Suppressor macrophage (primary cell): ENCODE results near the gene ZNF516.
A peak's percentile ranks its signal among the peaks of the same experiment; 100 is the strongest.
"Not testable (repeated sequence)": the region's sequence is repeated elsewhere in the genome, so short reads cannot be mapped to it uniquely, and the experiment has no call there.

Experiments used
- DNase-seq, 4 experiments: peaks; one replicate each; pipeline ENCODE4 v3.0.0-alpha.2; 2020 to 2022

Gene ZNF516

GRCh38 chr18:76490670-76491472 lies 4.2 kb downstream of the ZNF516 start:
- DNase-seq: peak; percentile 56 to 79 (median 65)

GRCh38 chr18:76490033-76490432 lies 5.0 kb downstream of the ZNF516 start:
- no peak for DNase-seq

- no peak for DNase-seq
Observed at GRCh38 chr18:76489081-76489480, 6.0 kb downstream of the ZNF516 start.

- DNase-seq: no peak
Observed at GRCh38 chr18:76488190-76488589, 6.9 kb downstream of the ZNF516 start.

- DNase-seq: no peak
Observed at GRCh38 chr18:76487782-76488181, 7.3 kb downstream of the ZNF516 start.

- DNase-seq: no peak
Observed at GRCh38 chr18:76487070-76487469, 8.0 kb downstream of the ZNF516 start.

GRCh38 chr18:76486574-76486973 lies 8.5 kb downstream of the ZNF516 start:
- DNase-seq: peak in 1 of 4 experiments; percentile 37

GRCh38 chr18:76486038-76486437 lies 9.0 kb downstream of the ZNF516 start:
- DNase-seq: no peak

GRCh38 chr18:76484749-76485387 lies 10.2 kb downstream of the ZNF516 start:
- no peak for DNase-seq

GRCh38 chr18:76483780-76484179 lies 11.3 kb downstream of the ZNF516 start:
- DNase-seq: no peak

GRCh38 chr18:76482971-76483691 lies 11.9 kb downstream of the ZNF516 start:
- DNase-seq: no peak

- DNase-seq: no peak
Observed at GRCh38 chr18:76482267-76482666, 12.8 kb downstream of the ZNF516 start.

GRCh38 chr18:76480913-76481312 lies 14.1 kb downstream of the ZNF516 start:
- peak in 1 of 4 experiments; percentile 22 for DNase-seq

GRCh38 chr18:76479351-76480238 lies 15.4 kb downstream of the ZNF516 start:
- peak in 3 of 4 experiments; percentile 49 to 63 (median 51) for DNase-seq

GRCh38 chr18:76476665-76477561 lies 18.1 kb downstream of the ZNF516 start:
- peak; percentile 30 to 73 (median 53) for DNase-seq

- peak in 3 of 4 experiments; percentile 51 to 75 (median 73) for DNase-seq
Observed at GRCh38 chr18:76475450-76476194, 19.4 kb downstream of the ZNF516 start.

- no peak for DNase-seq
Observed at GRCh38 chr18:76474824-76475223, 20.2 kb downstream of the ZNF516 start.

GRCh38 chr18:76473521-76473920 lies 21.5 kb downstream of the ZNF516 start:
- DNase-seq: not testable (repeated sequence)

GRCh38 chr18:76472829-76473228 lies 22.2 kb downstream of the ZNF516 start:
- DNase-seq: peak in 2 of 4 experiments; percentile 41 to 52

GRCh38 chr18:76471593-76471992 lies 23.4 kb downstream of the ZNF516 start:
- no peak for DNase-seq
